Measurements from ENCODE around the gene SMG9.
"Not testable (repeated sequence)": the region's sequence is repeated elsewhere in the genome, so short reads cannot be mapped to it uniquely, and the experiment has no call there.

SMG9 gene

DNA sequence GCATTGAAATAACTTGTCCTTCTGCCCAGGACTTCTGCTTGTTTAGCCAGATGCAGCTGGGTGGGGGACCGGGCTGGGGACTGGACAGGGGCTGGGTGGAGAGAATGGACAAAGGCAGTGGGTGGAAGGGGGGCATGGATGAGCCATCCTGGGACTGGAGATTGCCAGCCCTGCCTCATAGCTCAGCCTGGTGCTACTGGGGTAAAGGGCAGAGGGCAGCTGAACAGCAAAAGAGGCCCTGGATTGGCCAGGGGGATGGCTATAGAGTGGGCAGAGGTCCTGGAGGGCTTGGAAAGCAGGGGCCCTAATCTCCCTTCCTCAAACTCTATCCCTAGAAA lies 67.1 kb downstream of the SMG9 start:
- DNase-seq: no peak

DNA sequence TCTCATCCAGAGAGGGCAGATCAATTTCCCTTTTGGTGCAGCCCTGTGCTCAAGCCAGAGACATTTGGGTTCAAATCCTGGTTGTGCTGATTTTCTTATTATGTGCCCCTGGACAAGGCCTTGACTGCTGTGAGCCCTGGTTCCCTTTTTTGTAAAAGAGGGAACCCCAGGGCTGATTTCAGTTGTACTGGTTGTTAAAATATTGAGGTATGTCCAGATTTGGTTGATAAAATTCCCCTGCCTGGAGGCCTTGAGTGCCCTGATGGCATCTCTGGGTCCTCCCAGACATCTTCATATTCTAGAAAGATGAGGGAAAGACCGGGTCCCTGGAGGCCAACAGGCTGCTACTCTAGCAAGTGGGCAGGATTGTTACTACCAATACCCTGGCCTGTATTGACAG lies 70.4 kb downstream of the SMG9 start:
- DNase-seq: peak; percentile 55

DNA sequence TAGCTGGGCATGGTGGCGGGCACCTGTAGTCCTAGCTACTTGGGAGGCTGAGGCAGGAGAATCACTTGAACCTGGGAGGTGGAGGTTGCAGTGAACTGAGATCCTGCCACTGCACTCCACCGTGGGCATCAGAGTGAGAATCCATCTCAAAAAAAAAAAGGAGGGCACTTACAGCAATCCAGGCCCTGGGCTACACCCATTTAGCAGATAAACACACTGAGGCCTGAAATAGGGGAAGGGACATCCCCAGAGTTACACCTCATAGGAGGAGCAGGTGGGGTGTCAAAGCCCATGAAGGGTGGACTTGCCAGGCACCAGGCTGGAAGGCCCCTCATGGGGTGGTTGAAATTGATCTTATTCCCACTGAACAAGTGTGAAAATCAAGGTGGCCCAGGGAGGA lies 70.9 kb downstream of the SMG9 start:
- no peak for DNase-seq

GRCh38 chr19:43682824-43683661 lies 71.7 kb downstream of the SMG9 start:
- peak; percentile 48 for DNase-seq

- not testable (repeated sequence) for DNase-seq
These were observed 72.5 kb downstream of the SMG9 start for GRCh38 chr19:43682269-43682668.

DNA sequence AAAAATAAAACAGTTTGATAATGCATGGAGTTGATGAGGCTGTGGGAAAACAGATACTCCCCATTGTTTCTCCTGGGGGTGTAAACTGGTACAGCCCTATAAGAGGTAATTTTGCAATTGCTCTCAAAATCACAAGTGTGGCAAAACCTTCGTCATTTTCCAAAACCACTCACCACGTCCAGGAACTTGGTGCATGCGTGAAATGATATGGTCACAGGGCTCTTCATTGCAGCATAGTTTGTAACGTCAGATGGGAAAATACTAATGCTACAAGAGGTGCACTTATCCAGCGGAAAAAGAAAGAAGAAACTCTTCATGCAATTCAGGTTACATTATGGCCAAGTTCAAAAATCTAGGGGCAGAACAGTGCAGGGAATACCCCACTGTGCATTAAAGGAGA lies 72.9 kb downstream of the SMG9 start:
- DNase-seq: peak; percentile 50

DNA sequence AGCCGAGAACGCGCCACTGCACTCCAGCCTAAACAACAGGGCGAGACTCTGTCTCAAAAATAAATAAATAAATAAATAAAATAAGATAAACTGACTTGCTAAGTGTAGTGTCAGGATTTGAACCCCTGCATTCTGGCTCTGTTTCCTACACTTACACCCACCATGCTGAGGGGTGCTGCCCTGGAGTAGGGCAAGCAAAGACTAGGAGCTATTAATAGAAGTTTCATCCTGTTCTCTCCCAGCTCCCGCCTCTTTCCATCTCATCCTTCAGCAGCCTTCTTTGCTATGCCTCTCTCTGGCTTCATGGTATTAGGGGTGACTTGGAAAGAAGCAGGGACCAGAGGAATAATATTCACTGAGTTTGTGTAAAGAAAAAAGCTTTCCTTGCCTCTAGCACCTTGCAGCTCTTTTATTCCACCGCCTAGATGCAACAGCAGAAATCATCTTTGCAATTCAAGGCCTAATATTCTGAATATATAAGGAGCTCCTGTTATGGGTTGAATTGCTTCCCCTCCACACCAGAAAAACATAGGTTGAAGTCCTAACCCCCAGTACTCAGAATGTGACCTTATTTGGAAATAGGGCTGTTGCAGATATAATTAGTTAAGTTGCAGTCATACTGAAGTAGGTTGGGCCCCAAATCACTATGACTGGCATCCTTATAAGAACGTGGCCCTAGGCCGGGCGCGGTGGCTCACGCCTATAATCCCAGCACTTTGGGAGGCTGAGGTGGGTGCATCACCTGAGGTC lies 76.1 kb downstream of the SMG9 start:
- no peak for DNase-seq

Measured in hematopoietic multipotent progenitor cell treated with erythropoietin and hydrocortisone succinate and interleukin-3 and kit ligand, for 4 days (in vitro differentiated cells).